ENCODE measurements around the gene PARPBP. TPM values are rescaled to one million over a fixed set of nuclear protein-coding genes. Genes with fewer than 3 reads are reported as not detected.
A peak's percentile ranks its signal among the peaks of the same experiment; 100 is the strongest.

Gene PARPBP
- total RNA-seq, 1 experiment from 2014 or later = 15.1 TPM

GRCh38 chr12:102093319-102093718 is 26.7 kb upstream of the PARPBP start:
- TF ChIP-seq, protein P1, sequence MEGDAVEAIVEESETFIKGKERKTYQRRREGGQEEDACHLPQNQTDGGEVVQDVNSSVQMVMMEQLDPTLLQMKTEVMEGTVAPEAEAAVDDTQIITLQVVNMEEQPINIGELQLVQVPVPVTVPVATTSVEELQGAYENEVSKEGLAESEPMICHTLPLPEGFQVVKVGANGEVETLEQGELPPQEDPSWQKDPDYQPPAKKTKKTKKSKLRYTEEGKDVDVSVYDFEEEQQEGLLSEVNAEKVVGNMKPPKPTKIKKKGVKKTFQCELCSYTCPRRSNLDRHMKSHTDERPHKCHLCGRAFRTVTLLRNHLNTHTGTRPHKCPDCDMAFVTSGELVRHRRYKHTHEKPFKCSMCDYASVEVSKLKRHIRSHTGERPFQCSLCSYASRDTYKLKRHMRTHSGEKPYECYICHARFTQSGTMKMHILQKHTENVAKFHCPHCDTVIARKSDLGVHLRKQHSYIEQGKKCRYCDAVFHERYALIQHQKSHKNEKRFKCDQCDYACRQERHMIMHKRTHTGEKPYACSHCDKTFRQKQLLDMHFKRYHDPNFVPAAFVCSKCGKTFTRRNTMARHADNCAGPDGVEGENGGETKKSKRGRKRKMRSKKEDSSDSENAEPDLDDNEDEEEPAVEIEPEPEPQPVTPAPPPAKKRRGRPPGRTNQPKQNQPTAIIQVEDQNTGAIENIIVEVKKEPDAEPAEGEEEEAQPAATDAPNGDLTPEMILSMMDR (IDR thresholded peaks at IDR 0.05; ENCODE audit: unreplicated experiment) = no peak
- H3K27me3 Mint-ChIP-seq (ENCODE audit: insufficient read depth, unreplicated experiment) = no peaks in the 10 kb centered on the region
- BruUV-seq (replicated peaks) = no TSS peak
- peaks cover 26% of the 10 kb centered on the region for H3K36me3 Mint-ChIP-seq (ENCODE audit: insufficient read depth, unreplicated experiment)
- no peaks in the 10 kb centered on the region for H3K9me3 Mint-ChIP-seq (ENCODE audit: unreplicated experiment)
- CTCF ChIA-PET = interaction anchor here (0.5 to 2.6 kb wide), 5 partner anchors 333 to 786 kb away, joined by 3 to 29 read pairs (median 4); no protein-coding TSS in a partner anchor
- intact Hi-C loops (cut with micrococcal nuclease) = no loop called here
- POLR2A ChIA-PET = no interaction called here
- H3K4me1 Mint-ChIP-seq (ENCODE audit: insufficient read depth, unreplicated experiment) = peaks cover 7% of the 10 kb centered on the region
- no peak overlapping the region for H3K4me3 Mint-ChIP-seq (ENCODE audit: unreplicated experiment)
- H3K27ac Mint-ChIP-seq (ENCODE audit: low read depth, unreplicated experiment) = no peak overlapping the region
- no peak for DNase-seq (ENCODE audit: unreplicated experiment)

DNA sequence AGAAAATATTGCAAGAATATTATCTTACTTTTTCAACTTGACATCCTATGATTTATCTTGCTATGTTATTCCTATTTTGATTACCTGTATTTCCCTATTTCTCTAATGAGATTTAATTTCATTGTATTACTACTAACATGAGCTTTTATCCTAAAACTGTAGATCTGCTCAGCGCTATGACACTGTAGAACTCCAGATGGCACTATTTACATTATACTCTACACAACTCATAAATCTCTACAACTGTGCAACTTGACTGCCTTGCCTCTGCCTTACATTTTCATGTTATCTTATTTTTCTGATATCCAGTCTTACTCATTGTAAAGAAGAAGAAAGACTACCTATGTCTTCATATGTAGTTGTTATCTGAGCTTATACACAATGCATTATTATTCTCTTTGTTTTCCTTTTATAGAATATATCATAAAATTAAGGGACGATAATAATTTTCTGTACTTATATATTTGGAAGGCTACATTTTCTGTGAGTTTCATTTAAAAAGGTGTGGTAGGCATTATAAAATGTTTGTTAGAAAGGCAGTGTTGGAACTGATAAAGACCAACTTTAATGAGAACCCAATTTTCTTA is 24.2 kb upstream of the PARPBP start:
- H3K4me3 Mint-ChIP-seq (ENCODE audit: unreplicated experiment) = no peak overlapping the region
- intact Hi-C loops (cut with micrococcal nuclease) = loop anchor here (1.0 to 5.0 kb wide), 5 partner anchors 158 to 717 kb away; no protein-coding TSS in a partner anchor
- H3K27ac Mint-ChIP-seq (ENCODE audit: low read depth, unreplicated experiment) = no peak overlapping the region
- BruUV-seq (replicated peaks) = no TSS peak
- ChIA-PET CTCF (interaction anchor here (0.5 to 3.7 kb wide), 37 partner anchors 9 to 1664 kb away, joined by 3 to 29 read pairs (median 4); partner anchors contain the start of gene WASHC3), POLR2A (no interaction called here)
- DNase-seq (ENCODE audit: unreplicated experiment) = peak; percentile 23
- no peaks in the 10 kb centered on the region for H3K9me3 Mint-ChIP-seq (ENCODE audit: unreplicated experiment)
- no peaks in the 10 kb centered on the region for H3K27me3 Mint-ChIP-seq (ENCODE audit: insufficient read depth, unreplicated experiment)
- H3K4me1 Mint-ChIP-seq (ENCODE audit: insufficient read depth, unreplicated experiment) = peaks cover 7% of the 10 kb centered on the region
- peaks cover 32% of the 10 kb centered on the region for H3K36me3 Mint-ChIP-seq (ENCODE audit: insufficient read depth, unreplicated experiment)
- TF ChIP-seq, protein P1 (IDR thresholded peaks at IDR 0.05; ENCODE audit: unreplicated experiment) = peak; percentile 39

GRCh38 chr12:102096855-102097254 is 23.1 kb upstream of the PARPBP start:
- CTCF ChIA-PET = interaction anchor here (0.7 to 3.7 kb wide), 10 partner anchors 10 to 680 kb away, joined by 3 to 29 read pairs (median 4); no protein-coding TSS in a partner anchor
- TF ChIP-seq, protein P1 (IDR thresholded peaks at IDR 0.05; ENCODE audit: unreplicated experiment) = no peak
- peaks cover 33% of the 10 kb centered on the region for H3K36me3 Mint-ChIP-seq (ENCODE audit: insufficient read depth, unreplicated experiment)

DNA sequence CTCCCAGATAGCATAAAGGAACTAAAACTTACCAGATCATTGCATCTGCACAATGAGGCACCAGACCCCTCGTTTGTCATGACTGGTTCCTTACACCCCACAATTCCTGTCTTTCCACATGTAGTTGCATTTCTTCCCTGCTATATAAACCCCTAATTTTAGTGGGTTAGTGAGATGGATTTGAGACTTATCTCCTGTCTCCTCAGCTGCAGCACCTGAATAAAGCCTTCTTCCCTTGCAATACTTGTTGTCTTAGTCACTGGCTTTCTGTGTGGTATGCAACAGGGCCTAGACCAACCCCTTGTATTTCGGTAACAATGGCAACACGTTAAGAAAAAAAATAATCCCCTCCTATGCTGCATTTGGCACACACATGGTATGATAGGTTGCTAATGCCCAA is 13.1 kb upstream of the PARPBP start:
- TF ChIP-seq, protein P1 (IDR thresholded peaks at IDR 0.05; ENCODE audit: unreplicated experiment) = no peak
- intact Hi-C loops (cut with micrococcal nuclease) = no loop called here
- H3K4me3 Mint-ChIP-seq (ENCODE audit: unreplicated experiment) = no peak overlapping the region
- no peaks in the 10 kb centered on the region for H3K4me1 Mint-ChIP-seq (ENCODE audit: insufficient read depth, unreplicated experiment)
- ChIA-PET CTCF (interaction anchor here (1.4 kb wide), 1 partner anchor 9 kb away, joined by 4 read pairs; no protein-coding TSS in a partner anchor), POLR2A (interaction anchor here (0.7 kb wide), 1 partner anchor 368 kb away, joined by 3 read pairs; no protein-coding TSS in a partner anchor)
- H3K9me3 Mint-ChIP-seq (ENCODE audit: unreplicated experiment) = peaks cover 7% of the 10 kb centered on the region
- H3K27me3 Mint-ChIP-seq (ENCODE audit: insufficient read depth, unreplicated experiment) = no peaks in the 10 kb centered on the region
- no peak for DNase-seq (ENCODE audit: unreplicated experiment)
- peaks cover 80% of the 10 kb centered on the region for H3K36me3 Mint-ChIP-seq (ENCODE audit: insufficient read depth, unreplicated experiment)
- no peak overlapping the region for H3K27ac Mint-ChIP-seq (ENCODE audit: low read depth, unreplicated experiment)
- no TSS peak for BruUV-seq (replicated peaks)

More at GRCh38 chr12:102096855-102097254, 23.1 kb upstream of the PARPBP start:
- POLR2A ChIA-PET = interaction anchor here (1.2 kb wide), 1 partner anchor 23 kb away, joined by 3 read pairs; the partner anchor contains the start of genes NUP37 and PARPBP
- intact Hi-C loops (cut with micrococcal nuclease) = loop anchor here (5.0 kb wide), 2 partner anchors 160 to 715 kb away; no protein-coding TSS in a partner anchor
- no TSS peak for BruUV-seq (replicated peaks)
- no peak for DNase-seq (ENCODE audit: unreplicated experiment)
- H3K27me3 Mint-ChIP-seq (ENCODE audit: insufficient read depth, unreplicated experiment) = no peaks in the 10 kb centered on the region
- no peak overlapping the region for H3K27ac Mint-ChIP-seq (ENCODE audit: low read depth, unreplicated experiment)
- no peaks in the 10 kb centered on the region for H3K9me3 Mint-ChIP-seq (ENCODE audit: unreplicated experiment)
- peaks cover 7% of the 10 kb centered on the region for H3K4me1 Mint-ChIP-seq (ENCODE audit: insufficient read depth, unreplicated experiment)
- no peak overlapping the region for H3K4me3 Mint-ChIP-seq (ENCODE audit: unreplicated experiment)

All from MCF 10A (cell line).